ENCODE data around the gene KRTAP1-5. TPM values are rescaled to one million over a fixed set of nuclear protein-coding genes. Genes with fewer than 3 reads are reported as not detected.

The KRTAP1-5 gene
- total RNA-seq, 2 donors from 2014 or later, result not detected

DNA sequence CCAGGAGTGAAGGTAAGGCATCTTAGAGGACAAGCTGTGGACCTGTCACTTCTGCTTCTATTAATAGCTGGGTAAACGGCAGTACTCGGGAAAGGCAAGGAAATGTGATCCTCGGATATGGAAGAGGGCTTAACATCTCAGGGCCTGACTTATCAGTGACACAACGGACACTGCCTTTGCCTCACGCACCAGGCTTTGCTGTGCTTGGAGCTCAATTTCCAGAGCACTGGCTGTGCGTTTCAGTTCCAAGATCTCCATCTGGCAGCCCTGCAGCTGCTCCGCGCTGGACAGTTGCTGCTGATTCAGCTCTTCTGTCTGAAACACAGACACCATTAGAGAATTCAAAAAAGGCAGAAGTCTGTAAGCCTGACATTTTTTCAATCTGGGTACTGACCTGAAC lies 46.4 kb downstream of the KRTAP1-5 start:
- TF ChIP-seq, protein P1, sequence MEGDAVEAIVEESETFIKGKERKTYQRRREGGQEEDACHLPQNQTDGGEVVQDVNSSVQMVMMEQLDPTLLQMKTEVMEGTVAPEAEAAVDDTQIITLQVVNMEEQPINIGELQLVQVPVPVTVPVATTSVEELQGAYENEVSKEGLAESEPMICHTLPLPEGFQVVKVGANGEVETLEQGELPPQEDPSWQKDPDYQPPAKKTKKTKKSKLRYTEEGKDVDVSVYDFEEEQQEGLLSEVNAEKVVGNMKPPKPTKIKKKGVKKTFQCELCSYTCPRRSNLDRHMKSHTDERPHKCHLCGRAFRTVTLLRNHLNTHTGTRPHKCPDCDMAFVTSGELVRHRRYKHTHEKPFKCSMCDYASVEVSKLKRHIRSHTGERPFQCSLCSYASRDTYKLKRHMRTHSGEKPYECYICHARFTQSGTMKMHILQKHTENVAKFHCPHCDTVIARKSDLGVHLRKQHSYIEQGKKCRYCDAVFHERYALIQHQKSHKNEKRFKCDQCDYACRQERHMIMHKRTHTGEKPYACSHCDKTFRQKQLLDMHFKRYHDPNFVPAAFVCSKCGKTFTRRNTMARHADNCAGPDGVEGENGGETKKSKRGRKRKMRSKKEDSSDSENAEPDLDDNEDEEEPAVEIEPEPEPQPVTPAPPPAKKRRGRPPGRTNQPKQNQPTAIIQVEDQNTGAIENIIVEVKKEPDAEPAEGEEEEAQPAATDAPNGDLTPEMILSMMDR (IDR thresholded peaks at IDR 0.05), result no peak
- no peak overlapping the region for H3K4me3 ChIP-seq
- no peaks in the 10 kb centered on the region for H3K27me3 ChIP-seq (replicated peaks; ENCODE audit: insufficient read depth)
- DNase-seq (ENCODE audit: low spot score), result no peak
- H3K27ac ChIP-seq, result no peak overlapping the region
- H3K9me3 ChIP-seq, result no peaks in the 10 kb centered on the region
- peaks cover 0 to 3% of the 10 kb centered on the region in 2 donors for H3K4me1 ChIP-seq (ENCODE audit: control insufficient read depth in 1 of 2, low read depth in 2 of 2)
- H3K36me3 ChIP-seq, result no peaks in the 10 kb centered on the region
- ATAC-seq (ENCODE audit: insufficient number of reproducible peaks, low FRiP score, low read depth), result no peak

DNA sequence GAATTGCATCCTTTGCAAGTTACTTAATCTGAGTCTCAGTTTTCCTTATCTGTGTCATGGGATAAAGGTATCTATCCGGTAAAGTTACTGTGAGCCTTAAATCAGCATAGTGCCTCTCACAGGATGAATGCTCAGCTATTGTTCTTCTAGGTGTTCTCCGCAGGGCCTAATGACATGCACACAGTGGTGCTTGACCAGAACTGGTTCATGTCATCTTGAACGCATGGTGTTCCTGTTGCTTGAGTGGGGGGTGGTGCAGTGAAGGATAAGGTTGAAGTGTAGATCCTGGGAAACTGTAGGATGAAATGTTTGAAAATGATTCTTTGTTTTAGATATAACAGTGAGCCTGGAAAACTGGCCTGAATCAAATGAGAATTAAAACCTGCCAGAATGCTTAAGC lies 46.9 kb downstream of the KRTAP1-5 start:
- ATAC-seq (ENCODE audit: insufficient number of reproducible peaks, low FRiP score, low read depth), result no peak
- H3K4me3 ChIP-seq, result no peak overlapping the region

DNA sequence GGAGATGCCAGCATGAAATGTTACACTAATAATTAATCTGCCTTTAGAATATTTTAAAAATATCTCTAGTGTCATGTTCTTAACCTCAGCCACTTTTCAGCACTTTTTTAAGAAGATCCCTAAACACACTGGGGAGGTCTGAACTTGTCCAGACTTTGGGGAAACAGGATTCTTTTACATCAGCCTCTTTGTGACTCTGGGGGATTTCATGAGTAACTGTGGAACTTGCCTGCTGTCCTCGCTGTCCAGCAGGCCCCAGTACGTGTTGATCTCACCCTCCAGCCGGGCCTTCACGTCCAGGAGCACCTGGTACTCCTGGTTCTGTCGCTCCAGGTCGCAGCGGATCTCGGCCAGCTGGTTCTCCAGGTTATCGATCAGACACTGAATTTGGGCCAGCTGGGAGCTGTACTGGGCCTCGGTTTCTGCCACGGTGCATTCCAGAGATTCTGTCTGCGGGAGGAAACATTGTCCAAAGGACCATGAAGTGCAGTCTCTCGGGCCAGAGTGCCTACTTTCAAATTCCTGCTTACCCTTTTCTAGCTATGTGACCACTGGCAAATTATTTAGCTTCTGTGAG lies 48.3 kb downstream of the KRTAP1-5 start:
- H3K27ac ChIP-seq, result no peak overlapping the region
- H3K9me3 ChIP-seq, result no peaks in the 10 kb centered on the region
- no peaks in the 10 kb centered on the region for H3K27me3 ChIP-seq (replicated peaks; ENCODE audit: insufficient read depth)
- ATAC-seq (ENCODE audit: insufficient number of reproducible peaks, low FRiP score, low read depth) (no peak), DNase-seq (ENCODE audit: low spot score) (no peak)
- no peak overlapping the region for H3K4me3 ChIP-seq
- TF ChIP-seq, protein P1 (IDR thresholded peaks at IDR 0.05), result no peak
- no peaks in the 10 kb centered on the region for H3K36me3 ChIP-seq
- peaks cover 0 to 3% of the 10 kb centered on the region in 2 donors for H3K4me1 ChIP-seq (ENCODE audit: control insufficient read depth in 1 of 2, low read depth in 2 of 2)

More for the DNA sequence above, 46.9 kb downstream of the KRTAP1-5 start:
- Histone ChIP-seq H3K36me3 (no peaks in the 10 kb centered on the region), H3K4me1 (ENCODE audit: control insufficient read depth in 1 of 2, low read depth in 2 of 2) (peaks cover 0 to 3% of the 10 kb centered on the region in 2 donors), H3K27ac (no peak overlapping the region), H3K27me3 (replicated peaks; ENCODE audit: insufficient read depth) (no peaks in the 10 kb centered on the region), H3K9me3 (no peaks in the 10 kb centered on the region)
- TF ChIP-seq, protein P1 (IDR thresholded peaks at IDR 0.05), result no peak
- no peak for DNase-seq (ENCODE audit: low spot score)

Other genes with a start within 250 kb of the KRTAP1-5 start
- not detected for gene KRT27, start 244.7 kb downstream of the KRTAP1-5 start, total RNA-seq
- not detected for gene KRT28, start 227.2 kb downstream of the KRTAP1-5 start, total RNA-seq
- 10 to 100 TPM in 1 of 2 donors, 1 to 10 TPM in 1; 2.3 to 13.5 TPM for gene KRT10, start 204.6 kb downstream of the KRTAP1-5 start, total RNA-seq
- not detected for gene KRT12, start 160.0 kb downstream of the KRTAP1-5 start, total RNA-seq
- gene KRT20, start 142.0 kb downstream of the KRTAP1-5 start, total RNA-seq, result 1 to 10 TPM in 1 of 2 donors, not detected in 1; 1.8 TPM
- gene KRT23, start 89.6 kb downstream of the KRTAP1-5 start, total RNA-seq, result under 1 TPM in 1 of 2 donors, not detected in 1; 0.54 TPM
- gene KRT39, start 60.3 kb downstream of the KRTAP1-5 start, total RNA-seq, result not detected
- gene KRT40, start 42.9 kb downstream of the KRTAP1-5 start, total RNA-seq, result not detected
- not detected for gene KRTAP3-3, start 33.0 kb downstream of the KRTAP1-5 start, total RNA-seq
- gene KRTAP3-2, start 27.3 kb downstream of the KRTAP1-5 start, total RNA-seq, result not detected
- gene KRTAP3-1, start 18.1 kb downstream of the KRTAP1-5 start, total RNA-seq, result not detected
- not detected for gene KRTAP1-4, start 3.0 kb upstream of the KRTAP1-5 start, total RNA-seq
- gene KRTAP1-3, start 7.7 kb upstream of the KRTAP1-5 start, total RNA-seq, result not detected
- gene KRTAP1-1, start 14.2 kb upstream of the KRTAP1-5 start, total RNA-seq, result not detected
- not detected for gene KRTAP2-1, start 20.1 kb upstream of the KRTAP1-5 start, total RNA-seq
- not detected for gene KRTAP2-2, start 28.0 kb upstream of the KRTAP1-5 start, total RNA-seq
- gene KRTAP2-3, start 32.9 kb upstream of the KRTAP1-5 start, total RNA-seq, result not detected
- not detected for gene KRTAP2-4, start 38.7 kb upstream of the KRTAP1-5 start, total RNA-seq
- not detected for gene KRTAP4-7, start 56.9 kb upstream of the KRTAP1-5 start, total RNA-seq
- gene KRTAP4-8, start 70.9 kb upstream of the KRTAP1-5 start, total RNA-seq, result not detected
- gene KRTAP4-16, start 75.0 kb upstream of the KRTAP1-5 start, total RNA-seq, result not detected
- not detected for gene KRTAP4-9, start 78.2 kb upstream of the KRTAP1-5 start, total RNA-seq
- gene KRTAP4-11, start 91.2 kb upstream of the KRTAP1-5 start, total RNA-seq, result not detected
- gene KRTAP4-12, start 97.0 kb upstream of the KRTAP1-5 start, total RNA-seq, result not detected
- not detected for gene KRTAP4-6, start 113.3 kb upstream of the KRTAP1-5 start, total RNA-seq
- gene KRTAP4-5, start 122.6 kb upstream of the KRTAP1-5 start, total RNA-seq, result not detected
- gene KRTAP4-4, start 133.5 kb upstream of the KRTAP1-5 start, total RNA-seq, result not detected
- gene KRTAP4-3, start 141.0 kb upstream of the KRTAP1-5 start, total RNA-seq, result not detected
- not detected for gene KRTAP4-2, start 151.0 kb upstream of the KRTAP1-5 start, total RNA-seq
- not detected for gene KRTAP4-1, start 157.7 kb upstream of the KRTAP1-5 start, total RNA-seq
- not detected for gene KRTAP9-1, start 162.7 kb upstream of the KRTAP1-5 start, total RNA-seq
- gene KRTAP9-2, start 199.4 kb upstream of the KRTAP1-5 start, total RNA-seq, result not detected
- gene KRTAP9-3, start 205.2 kb upstream of the KRTAP1-5 start, total RNA-seq, result not detected
- not detected for gene KRTAP9-8, start 210.8 kb upstream of the KRTAP1-5 start, total RNA-seq
- gene KRTAP9-4, start 222.5 kb upstream of the KRTAP1-5 start, total RNA-seq, result not detected
- gene KRTAP9-9, start 228.2 kb upstream of the KRTAP1-5 start, total RNA-seq, result not detected
- not detected for gene KRTAP9-6, start 238.2 kb upstream of the KRTAP1-5 start, total RNA-seq
- gene KRTAP9-7, start 248.5 kb upstream of the KRTAP1-5 start, total RNA-seq, result not detected

Measured in thoracic aorta (tissue), 2 donors.